Measurements from ENCODE around the gene FNBP1. TPM values are rescaled to one million over a fixed set of nuclear protein-coding genes. Genes with fewer than 3 reads are reported as not detected.
"Not testable (repeated sequence)": the region's sequence is repeated elsewhere in the genome, so short reads cannot be mapped to it uniquely, and the experiment has no call there.

The FNBP1 gene
- total and polyA plus RNA-seq, 2 experiments from 2014 or later = 17.8 to 22.6 TPM

DNA sequence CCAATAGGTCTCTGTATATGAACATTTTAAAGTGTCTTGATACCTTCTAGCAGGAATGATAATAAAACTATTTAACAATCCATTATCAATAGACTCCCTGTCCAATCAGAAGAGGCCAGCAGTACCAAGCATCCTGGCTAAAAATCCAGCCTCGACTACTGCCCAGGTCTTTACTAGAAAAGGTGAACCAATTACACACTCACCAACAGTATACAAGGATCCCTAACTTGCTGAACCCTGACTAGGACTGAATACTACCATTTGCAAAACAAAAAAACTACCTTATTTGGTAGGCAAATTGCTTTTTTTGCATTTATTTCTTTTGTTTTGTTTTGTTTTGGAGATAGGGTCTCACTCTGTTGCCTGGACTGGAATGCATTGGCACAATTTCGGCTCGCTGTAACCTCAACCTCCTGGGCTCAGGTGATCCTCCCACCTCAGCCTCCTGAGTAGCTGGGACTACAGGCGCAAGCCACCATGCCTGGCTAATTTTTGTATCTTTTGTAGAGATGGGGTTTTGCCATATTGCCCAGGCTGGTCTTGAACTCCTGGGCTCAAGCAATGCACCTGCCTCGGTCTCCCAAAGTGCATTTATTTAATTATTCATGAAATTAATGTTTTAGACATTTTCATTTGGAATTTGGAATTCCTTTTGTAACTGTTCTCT lies 27.5 kb downstream of the FNBP1 start:
- no peak for TF ChIP-seq EZH2phosphoT487 (IDR thresholded peaks at IDR 0.05; ENCODE audit: insufficient read depth, low read depth)
- no peak for TF ChIP-seq EZH2 (IDR thresholded peaks at IDR 0.05; ENCODE audit: insufficient read depth, poor library complexity, severe bottlenecking)
- no peaks in the 10 kb centered on the region for H3K36me3 ChIP-seq (ENCODE audit: low read depth)
- 95 to 97% methylated on average over 5 of the region's 5 CpGs for WGBS, 2 experiments (ENCODE audit: low coverage in 1 of 2, low lambda C conversion rate in 2 of 2, missing lambda C conversion rate in 2 of 2)
- in situ Hi-C loops (cut with MboI) = no loop called here
- H3K9ac ChIP-seq = no peak overlapping the region
- no peak overlapping the region for H3K4me2 ChIP-seq (ENCODE audit: unreplicated experiment)
- peaks cover 6% of the 10 kb centered on the region for H3F3A ChIP-seq (ENCODE audit: insufficient read depth)
- H2AFZ ChIP-seq = no peak overlapping the region
- no peaks in the 10 kb centered on the region for H3K27me3 ChIP-seq (replicated peaks; ENCODE audit: insufficient read depth)
- H3K9me3 ChIP-seq (ENCODE audit: low read depth) = no peaks in the 10 kb centered on the region
- no peaks in the 10 kb centered on the region for H4K20me1 ChIP-seq (ENCODE audit: insufficient read depth)
- H3K9me2 ChIP-seq (ENCODE audit: insufficient read depth) = no peaks in the 10 kb centered on the region
- H3K4me3 ChIP-seq = no peak overlapping the region
- H3K4me1 ChIP-seq (ENCODE audit: insufficient read depth) = peaks cover 11% of the 10 kb centered on the region
- no peak for DNase-seq
- H3K79me2 ChIP-seq (ENCODE audit: insufficient read depth) = peaks cover 63% of the 10 kb centered on the region
- H3K27ac ChIP-seq = no peak overlapping the region

DNA sequence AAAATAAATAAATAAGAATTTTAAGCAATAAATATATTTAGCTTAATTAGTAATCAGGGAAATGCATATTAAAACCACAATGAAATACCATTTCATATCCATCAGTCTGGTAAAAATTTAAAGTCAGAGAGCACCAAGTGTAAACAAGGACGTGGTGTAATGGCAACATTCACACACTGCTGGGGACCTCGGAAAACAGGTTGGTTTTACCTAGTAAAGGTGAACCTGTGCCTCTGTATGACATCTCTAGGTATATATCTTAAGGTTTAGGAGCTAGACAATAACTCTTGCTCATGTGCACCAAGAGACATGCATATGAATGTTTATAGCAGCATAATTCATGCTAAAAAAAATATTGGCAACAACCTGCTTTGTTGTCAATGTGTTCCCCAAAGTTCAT lies 29.7 kb downstream of the FNBP1 start:
- WGBS, 2 experiments (ENCODE audit: low coverage in 1 of 2, low lambda C conversion rate in 2 of 2, missing lambda C conversion rate in 2 of 2) = 94 to 96% methylated on average over 2 of the region's 2 CpGs
- in situ Hi-C loops (cut with MboI) = no loop called here
- Histone ChIP-seq H3K27me3 (replicated peaks; ENCODE audit: insufficient read depth) (no peaks in the 10 kb centered on the region), H3K9me3 (ENCODE audit: low read depth) (no peaks in the 10 kb centered on the region), H2AFZ (no peak overlapping the region), H3K9me2 (ENCODE audit: insufficient read depth) (no peaks in the 10 kb centered on the region), H3K27ac (no peak overlapping the region), H3K9ac (no peak overlapping the region), H3F3A (ENCODE audit: insufficient read depth) (peaks cover 5% of the 10 kb centered on the region), H3K79me2 (ENCODE audit: insufficient read depth) (peaks cover 64% of the 10 kb centered on the region), H3K4me1 (ENCODE audit: insufficient read depth) (peaks cover 11% of the 10 kb centered on the region), H3K36me3 (ENCODE audit: low read depth) (no peaks in the 10 kb centered on the region), H4K20me1 (ENCODE audit: insufficient read depth) (no peaks in the 10 kb centered on the region), H3K4me3 (no peak overlapping the region), H3K4me2 (ENCODE audit: unreplicated experiment) (no peak overlapping the region)
- no peak for DNase-seq
- TF ChIP-seq EZH2 (IDR thresholded peaks at IDR 0.05; ENCODE audit: insufficient read depth, poor library complexity, severe bottlenecking) (no peak), EZH2phosphoT487 (IDR thresholded peaks at IDR 0.05; ENCODE audit: insufficient read depth, low read depth) (no peak)

GRCh38 chr9:130010151-130010988 lies 32.6 kb downstream of the FNBP1 start:
- 65 to 69% methylated on average over 5 of the region's 5 CpGs for WGBS, 2 experiments (ENCODE audit: low coverage in 1 of 2, low lambda C conversion rate in 2 of 2, missing lambda C conversion rate in 2 of 2)
- H3K27ac ChIP-seq = no peak overlapping the region

DNA sequence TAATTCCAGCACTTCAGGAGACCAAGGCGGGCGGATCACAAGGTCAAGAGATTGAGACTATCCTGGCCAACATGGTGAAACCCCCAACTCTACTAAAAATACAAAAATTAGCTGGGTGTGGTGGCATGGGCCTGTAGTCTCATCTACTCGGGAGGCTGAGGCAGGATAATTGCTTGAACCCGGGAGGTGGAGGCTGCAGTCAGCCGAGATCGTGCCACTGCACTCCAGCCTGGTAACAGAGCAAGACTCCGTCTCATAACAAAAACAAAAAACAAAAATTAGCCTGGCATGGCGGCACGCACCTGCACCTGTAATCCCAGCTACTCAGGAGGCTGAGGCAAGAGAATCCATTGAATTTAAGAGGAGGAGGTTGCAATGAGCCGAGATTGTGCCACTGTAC lies 33.4 kb downstream of the FNBP1 start:
- 94 to 96% methylated on average over 10 of the region's 10 CpGs for WGBS, 2 experiments (ENCODE audit: low coverage in 1 of 2, low lambda C conversion rate in 2 of 2, missing lambda C conversion rate in 2 of 2)
- H3K4me2 ChIP-seq (ENCODE audit: unreplicated experiment); H2AFZ ChIP-seq; H3F3A ChIP-seq (ENCODE audit: insufficient read depth); H3K4me1 ChIP-seq (ENCODE audit: insufficient read depth); H3K9me2 ChIP-seq (ENCODE audit: insufficient read depth); DNase-seq; H3K27me3 ChIP-seq (replicated peaks; ENCODE audit: insufficient read depth); H3K27ac ChIP-seq; H3K4me3 ChIP-seq; H3K9me3 ChIP-seq (ENCODE audit: low read depth); in situ Hi-C loops (cut with MboI); H3K9ac ChIP-seq; H3K36me3 ChIP-seq (ENCODE audit: low read depth); H4K20me1 ChIP-seq (ENCODE audit: insufficient read depth): not testable (repeated sequence)
- H3K79me2 ChIP-seq (ENCODE audit: insufficient read depth) = peaks cover 74% of the 10 kb centered on the region

More at GRCh38 chr9:130010151-130010988, 32.6 kb downstream of the FNBP1 start:
- H3K4me3 ChIP-seq = no peak overlapping the region
- H2AFZ ChIP-seq = no peak overlapping the region
- H4K20me1 ChIP-seq (ENCODE audit: insufficient read depth) = no peaks in the 10 kb centered on the region
- H3K36me3 ChIP-seq (ENCODE audit: low read depth) = no peaks in the 10 kb centered on the region
- H3K79me2 ChIP-seq (ENCODE audit: insufficient read depth) = peaks cover 75% of the 10 kb centered on the region
- H3K27me3 ChIP-seq (replicated peaks; ENCODE audit: insufficient read depth) = no peaks in the 10 kb centered on the region
- no peak for DNase-seq
- in situ Hi-C loops (cut with MboI) = no loop called here
- H3K4me2 ChIP-seq (ENCODE audit: unreplicated experiment) = no peak overlapping the region
- H3F3A ChIP-seq (ENCODE audit: insufficient read depth) = no peaks in the 10 kb centered on the region
- no peaks in the 10 kb centered on the region for H3K9me3 ChIP-seq (ENCODE audit: low read depth)
- H3K9ac ChIP-seq = no peak overlapping the region
- H3K4me1 ChIP-seq (ENCODE audit: insufficient read depth) = no peaks in the 10 kb centered on the region
- no peaks in the 10 kb centered on the region for H3K9me2 ChIP-seq (ENCODE audit: insufficient read depth)
- TF ChIP-seq EZH2 (IDR thresholded peaks at IDR 0.05; ENCODE audit: insufficient read depth, poor library complexity, severe bottlenecking) (no peak), EZH2phosphoT487 (IDR thresholded peaks at IDR 0.05; ENCODE audit: insufficient read depth, low read depth) (no peak)

Measured in GM23248 (cell line).